Activated CD4-positive, alpha-beta T cell treated with anti-CD3 and anti-CD28 coated beads for 36 hours (primary cell): ENCODE results near the gene HIVEP3. TPM values are rescaled to one million over a fixed set of nuclear protein-coding genes. Genes with fewer than 3 reads are reported as not detected.

ENCODE experiments used
- ATAC-seq: fragments of 200-7000 bp; cut with Tn5 transposase; one replicate; pipeline ENCODE4 v1.10.0; 2021; ENCODE audit warnings: mild to moderate bottlenecking, moderate library complexity
- CTCF ChIA-PET: fragments of 350-600 bp; sonication (Branson Sonifier 250); formaldehyde crosslinking; loops from one replicate; lab custom pipeline; 2021; ENCODE audit warnings: antibody characterized with exemption; lab: Charles Lee
- POLR2A ChIA-PET: fragments of 350-600 bp; sonication (Branson Sonifier 250); formaldehyde crosslinking; loops from one replicate; lab custom pipeline; 2021; ENCODE audit warnings: antibody characterized with exemption, inconsistent platforms; lab: Charles Lee
- DNase-seq: peaks from one replicate; pipeline ENCODE4 v3.0.0-alpha.2; 2020
- H3K27ac Mint-ChIP-seq: one replicate; pipeline ENCODE4 v1.8.0; 2021; ENCODE audit warnings: mixed read lengths
- H3K27me3 Mint-ChIP-seq: one replicate; pipeline ENCODE4 v1.8.0; 2021; ENCODE audit warnings: mixed read lengths
- H3K36me3 Mint-ChIP-seq: one replicate; pipeline ENCODE4 v1.8.0; 2021; ENCODE audit warnings: low read depth, mixed read lengths
- H3K4me1 Mint-ChIP-seq: one replicate; pipeline ENCODE4 v1.8.0; 2021; ENCODE audit warnings: mixed read lengths
- H3K4me3 Mint-ChIP-seq: one replicate; pipeline ENCODE4 v1.8.0; 2021; ENCODE audit warnings: mild to moderate bottlenecking, moderate library complexity, mixed read lengths
- H3K9me3 Mint-ChIP-seq: one replicate; pipeline ENCODE4 v1.8.0; 2021; ENCODE audit warnings: low read depth, mixed read lengths
- intact Hi-C, 2 experiments: fragments of 100-400 bp; cut with DNase I in 1 of 2; cut with micrococcal nuclease in 1 of 2; formaldehyde crosslinking; loops; one replicate each; pipeline versions ENCODE4 v1.14.2 to v1.15.1; 2022 to 2024; cut with DNase I, micrococcal nuclease
- total RNA-seq, 2 experiments: library from RNA; stranded (reverse); gene quantifications; one replicate each; pipeline ENCODE4 v1.2.3, GENCODE V29; 2021

The HIVEP3 gene
- total RNA-seq, 2 experiments from 2014 or later = 29.4 to 39.6 TPM

DNA sequence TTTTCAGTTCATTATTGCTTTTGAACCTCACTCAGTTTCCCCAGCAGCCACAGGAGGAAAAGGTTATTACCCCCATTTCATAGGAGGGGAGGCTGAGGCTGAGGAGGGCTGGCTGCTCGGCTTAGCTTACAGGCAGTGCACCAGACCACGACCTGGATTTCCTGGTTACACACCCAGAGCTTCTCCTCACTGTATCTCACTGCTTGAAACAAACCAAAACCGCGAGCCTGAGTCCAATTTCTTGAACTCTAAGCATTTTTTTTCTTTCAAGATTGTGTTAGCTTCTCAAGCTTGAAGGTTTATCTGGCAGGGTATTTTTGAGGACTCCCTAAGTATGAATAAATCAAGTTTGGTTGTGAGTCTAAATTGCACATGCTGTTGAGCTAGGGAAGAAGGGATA lies 245.3 kb downstream of the HIVEP3 start:
- ATAC-seq (peak; percentile 71), DNase-seq (peak; percentile 68)
- POLR2A ChIA-PET = interaction anchor here (0.6 to 2.2 kb wide), 4 partner anchors 9 to 73 kb away, joined by 3 to 6 read pairs (median 3); no protein-coding TSS in a partner anchor
- H3K4me3 Mint-ChIP-seq = peak overlapping the region; percentile 50
- H3K4me1 Mint-ChIP-seq = peaks cover 91% of the 10 kb centered on the region
- peak overlapping the region; percentile 80 for H3K27ac Mint-ChIP-seq
- no peaks in the 10 kb centered on the region for H3K27me3 Mint-ChIP-seq
- intact Hi-C loops = loop anchor here in 1 of 2 experiments (1.0 kb wide), 1 partner anchor 34 kb away; no protein-coding TSS in a partner anchor
- no peaks in the 10 kb centered on the region for H3K9me3 Mint-ChIP-seq
- CTCF ChIA-PET = interaction anchor here (0.7 to 2.4 kb wide), 12 partner anchors 8 to 247 kb away, joined by 3 to 9 read pairs (median 4); no protein-coding TSS in a partner anchor
- no peaks in the 10 kb centered on the region for H3K36me3 Mint-ChIP-seq

DNA sequence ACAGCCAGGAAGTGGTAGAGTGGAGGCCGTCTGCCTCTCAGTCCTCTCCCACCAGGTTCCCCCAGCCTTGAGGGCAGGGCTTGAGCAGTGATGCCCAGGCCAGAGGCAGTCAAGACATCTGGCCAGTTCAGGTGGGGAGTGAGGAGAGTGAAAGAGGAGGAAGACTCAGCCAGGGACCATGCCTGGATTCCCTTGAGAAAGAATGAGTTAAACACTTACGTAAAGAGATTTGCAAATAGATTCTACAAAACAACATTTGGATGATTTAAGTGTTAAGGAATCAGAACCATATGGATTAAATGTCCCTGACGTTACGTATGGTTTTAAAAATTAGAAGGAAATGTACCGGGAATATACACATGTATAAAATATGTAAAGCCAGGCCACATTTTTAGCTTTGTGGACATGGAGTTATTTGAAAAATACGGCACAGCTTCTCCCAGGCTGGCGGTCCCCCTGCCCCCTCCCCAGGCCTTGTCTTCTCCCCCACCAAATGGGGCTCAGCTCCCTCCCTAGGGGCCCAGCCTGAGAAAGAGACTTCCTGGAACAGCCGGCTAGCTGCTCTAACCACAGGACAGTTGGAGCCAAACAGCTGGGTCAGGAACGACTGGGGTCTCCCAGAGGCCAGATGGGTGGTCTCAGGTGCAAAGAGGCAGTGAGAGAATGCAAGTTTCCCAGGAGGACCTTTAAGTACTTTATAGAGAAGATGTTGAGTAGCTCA lies 245.9 kb downstream of the HIVEP3 start:
- Mint-ChIP-seq H3K4me1 (peaks cover 92% of the 10 kb centered on the region), H3K36me3 (no peaks in the 10 kb centered on the region), H3K9me3 (no peaks in the 10 kb centered on the region), H3K27ac (peak overlapping the region; percentile 80), H3K4me3 (peak overlapping the region; percentile 50), H3K27me3 (no peaks in the 10 kb centered on the region)
- ATAC-seq (no peak), DNase-seq (no peak)
- ChIA-PET CTCF (interaction anchor here (0.5 to 2.4 kb wide), 12 partner anchors 8 to 247 kb away, joined by 3 to 9 read pairs (median 4); no protein-coding TSS in a partner anchor), POLR2A (interaction anchor here (0.6 to 2.2 kb wide), 4 partner anchors 9 to 73 kb away, joined by 3 to 6 read pairs (median 3); no protein-coding TSS in a partner anchor)
- intact Hi-C loops = loop anchor here in 1 of 2 experiments (1.0 kb wide), 1 partner anchor 34 kb away; no protein-coding TSS in a partner anchor

DNA sequence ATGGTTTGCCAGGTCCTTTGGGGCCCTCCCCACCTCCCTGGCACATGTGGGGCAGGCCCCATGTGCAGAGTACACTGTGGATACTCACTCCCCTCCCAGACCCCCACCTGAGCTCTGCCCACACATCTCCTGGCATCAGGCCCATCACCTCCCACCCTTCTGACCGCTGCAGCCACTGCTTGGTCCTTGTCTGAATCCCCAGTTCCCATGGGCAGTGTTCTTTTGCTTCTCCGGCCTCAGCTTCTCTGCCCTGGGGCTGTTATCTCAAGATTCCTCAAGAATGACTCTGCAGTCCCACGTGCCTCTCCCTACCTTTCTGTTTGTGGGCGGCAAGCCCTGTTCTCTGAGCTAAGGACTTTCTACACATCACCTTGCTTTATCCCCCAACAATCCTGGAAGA lies 246.5 kb downstream of the HIVEP3 start:
- ATAC-seq = no peak
- H3K4me3 Mint-ChIP-seq = peak overlapping the region; percentile 50
- no peaks in the 10 kb centered on the region for H3K9me3 Mint-ChIP-seq
- ChIA-PET CTCF (interaction anchor here (0.7 to 2.4 kb wide), 6 partner anchors 9 to 191 kb away, joined by 3 to 9 read pairs (median 4); no protein-coding TSS in a partner anchor), POLR2A (interaction anchor here (0.9 to 1.6 kb wide), 2 partner anchors 10 to 13 kb away, joined by 3 read pairs; no protein-coding TSS in a partner anchor)
- no peak for DNase-seq
- intact Hi-C loops = no loop called here
- H3K27ac Mint-ChIP-seq = peak overlapping the region; percentile 80
- peaks cover 92% of the 10 kb centered on the region for H3K4me1 Mint-ChIP-seq
- no peaks in the 10 kb centered on the region for H3K27me3 Mint-ChIP-seq
- H3K36me3 Mint-ChIP-seq = no peaks in the 10 kb centered on the region

DNA sequence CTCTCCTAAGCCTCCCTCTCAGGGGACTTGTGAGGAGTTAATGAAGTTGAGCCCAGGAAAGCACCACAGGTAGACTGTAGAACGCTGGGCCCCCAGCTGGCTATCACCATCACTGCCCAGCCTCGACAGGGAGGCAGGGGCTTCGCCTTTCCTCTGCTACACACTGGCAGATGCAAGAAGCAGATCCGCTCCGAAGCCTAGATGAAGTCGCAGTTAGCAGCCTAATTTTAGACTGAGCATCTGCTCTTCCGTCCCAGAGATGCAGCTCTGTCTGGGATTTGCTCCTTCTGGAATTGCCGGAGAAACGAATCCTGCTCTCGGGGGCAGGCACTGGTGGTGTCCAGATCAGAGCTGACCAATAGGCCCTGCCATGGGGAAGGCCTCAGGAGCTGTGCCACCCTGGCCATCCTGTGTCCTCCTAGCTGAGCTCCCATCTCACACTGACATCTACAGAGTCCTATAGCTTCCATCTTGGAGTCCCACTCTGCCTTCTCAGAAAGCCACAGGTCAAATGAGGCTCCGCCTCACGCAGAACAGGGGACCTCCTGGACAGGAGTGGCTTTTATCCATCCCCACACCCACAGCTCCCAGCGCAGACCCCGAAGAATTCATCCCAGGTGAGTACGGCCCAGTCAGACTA lies 247.5 kb downstream of the HIVEP3 start:
- DNase-seq (no peak), ATAC-seq (no peak)
- Mint-ChIP-seq H3K4me3 (peak overlapping the region; percentile 39), H3K36me3 (no peaks in the 10 kb centered on the region), H3K4me1 (peaks cover 94% of the 10 kb centered on the region), H3K27ac (peak overlapping the region; percentile 80), H3K27me3 (no peaks in the 10 kb centered on the region), H3K9me3 (no peaks in the 10 kb centered on the region)
- CTCF ChIA-PET = interaction anchor here (0.7 to 1.3 kb wide), 5 partner anchors 8 to 78 kb away, joined by 3 to 4 read pairs (median 3); no protein-coding TSS in a partner anchor
- POLR2A ChIA-PET = no interaction called here
- intact Hi-C loops = loop anchor here in 1 of 2 experiments (2.0 kb wide), 1 partner anchor 68 kb away; no protein-coding TSS in a partner anchor

DNA sequence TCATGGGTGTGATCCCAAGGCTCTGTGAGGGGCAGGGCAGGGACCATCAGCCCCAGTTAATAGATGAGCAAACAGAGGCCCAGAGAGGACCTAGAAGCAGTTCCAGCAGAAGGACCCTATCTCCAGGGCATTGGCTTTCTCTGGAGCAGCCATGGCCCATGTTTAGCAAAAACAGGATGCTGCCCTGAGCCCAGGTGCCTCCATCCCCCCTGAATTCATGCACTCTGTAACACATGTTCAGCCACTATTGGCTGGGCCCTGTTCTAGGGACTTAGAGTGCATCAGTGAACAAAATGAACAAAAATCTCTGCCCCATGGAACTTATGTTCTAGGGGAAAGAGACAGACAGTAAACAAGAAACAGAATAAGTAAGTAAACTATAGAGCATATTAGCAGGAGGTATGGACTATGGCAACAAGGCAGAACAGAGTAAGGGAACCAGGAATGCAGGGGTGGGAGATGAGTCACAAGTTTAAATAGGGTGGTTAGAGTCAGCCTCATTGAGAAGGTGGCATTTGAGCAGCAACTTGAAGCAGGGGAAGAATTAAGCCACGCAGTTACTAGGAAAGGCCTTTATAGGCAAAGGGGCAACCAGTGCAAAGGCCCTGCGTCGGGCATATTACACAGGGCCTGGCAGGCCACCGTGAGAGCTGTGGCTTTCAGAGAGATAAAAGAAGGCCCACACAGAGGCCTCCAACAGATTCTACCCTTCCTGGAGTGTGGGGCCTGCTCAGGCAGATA lies 248.3 kb downstream of the HIVEP3 start:
- intact Hi-C loops = loop anchor here in 1 of 2 experiments (2.0 kb wide), 1 partner anchor 68 kb away; no protein-coding TSS in a partner anchor
- no peaks in the 10 kb centered on the region for H3K36me3 Mint-ChIP-seq
- H3K4me1 Mint-ChIP-seq = peaks cover 99% of the 10 kb centered on the region
- no peaks in the 10 kb centered on the region for H3K9me3 Mint-ChIP-seq
- peak overlapping the region; percentile 80 for H3K27ac Mint-ChIP-seq
- DNase-seq (peak; percentile 52), ATAC-seq (peak; percentile 63)
- no peaks in the 10 kb centered on the region for H3K27me3 Mint-ChIP-seq
- H3K4me3 Mint-ChIP-seq = peak overlapping the region; percentile 4
- CTCF ChIA-PET = interaction anchor here (1.2 kb wide), 1 partner anchor 10 kb away, joined by 3 read pairs; no protein-coding TSS in a partner anchor
- POLR2A ChIA-PET = no interaction called here

DNA sequence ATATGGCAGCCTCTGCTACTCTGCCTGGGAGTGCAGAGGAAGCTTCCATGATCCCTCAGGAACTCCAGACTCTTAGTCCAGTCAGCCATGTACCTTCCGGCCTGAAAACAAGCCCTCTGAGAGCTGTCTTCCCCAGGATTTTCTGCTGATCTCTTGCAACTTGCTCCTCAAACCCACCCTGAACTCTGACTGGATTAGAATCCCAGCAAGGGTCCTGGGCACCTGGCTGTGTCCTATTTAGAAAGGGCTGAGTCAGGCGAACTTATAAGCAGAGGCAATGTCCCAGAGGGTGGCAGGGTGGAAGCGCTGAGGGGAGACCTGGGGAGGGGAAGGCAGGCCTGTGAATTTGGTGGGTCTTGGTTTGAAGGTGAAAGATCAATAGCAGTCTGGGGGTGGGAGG lies 249.8 kb downstream of the HIVEP3 start:
- CTCF ChIA-PET = interaction anchor here (1.2 to 1.6 kb wide), 3 partner anchors 9 to 86 kb away, joined by 3 read pairs; no protein-coding TSS in a partner anchor

DNA sequence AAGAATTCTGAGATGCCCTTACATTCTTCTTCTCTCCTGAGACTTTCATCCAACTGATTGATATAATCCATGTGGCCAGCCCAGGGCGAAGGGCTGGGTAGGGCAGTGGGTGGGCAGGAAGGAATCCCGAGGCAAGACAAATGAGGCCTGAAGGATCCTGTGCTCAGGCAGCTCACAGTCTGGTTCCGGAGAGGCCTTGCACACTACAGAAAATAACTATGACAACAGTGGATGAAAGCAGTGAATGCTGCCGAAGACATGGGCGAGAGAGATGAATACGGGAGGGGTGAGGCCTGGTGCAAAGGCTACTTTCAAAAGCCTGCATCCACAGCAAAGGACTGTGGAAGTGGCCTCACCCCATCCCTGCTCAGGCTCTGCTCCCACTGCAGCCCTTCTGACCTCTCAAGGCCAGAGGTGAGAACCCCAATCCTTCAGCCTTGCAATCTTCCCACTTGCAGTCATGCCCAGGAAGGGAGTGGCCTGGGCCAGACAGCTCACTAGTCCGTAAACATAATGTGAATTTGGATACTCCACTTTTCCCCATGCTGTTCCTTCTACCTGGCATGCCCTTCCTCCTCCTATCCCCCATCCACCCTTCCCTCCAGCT lies 250.6 kb downstream of the HIVEP3 start:
- intact Hi-C loops = loop anchor here in 1 of 2 experiments (10.0 kb wide), 2 partner anchors 227 to 1017 kb away; partner anchors contain the start of gene YBX1
- POLR2A ChIA-PET = no interaction called here
- Mint-ChIP-seq H3K36me3 (no peaks in the 10 kb centered on the region), H3K4me3 (no peak overlapping the region), H3K27me3 (no peaks in the 10 kb centered on the region), H3K9me3 (no peaks in the 10 kb centered on the region), H3K4me1 (peaks cover 98% of the 10 kb centered on the region), H3K27ac (peak overlapping the region; percentile 58)
- no peak for DNase-seq
- CTCF ChIA-PET = interaction anchor here (1.3 to 1.6 kb wide), 5 partner anchors 8 to 89 kb away, joined by 3 to 5 read pairs (median 3); no protein-coding TSS in a partner anchor
- ATAC-seq = no peak

More for the DNA sequence above, 249.8 kb downstream of the HIVEP3 start:
- Mint-ChIP-seq H3K27me3 (no peaks in the 10 kb centered on the region), H3K27ac (peak overlapping the region; percentile 67), H3K4me3 (no peak overlapping the region), H3K9me3 (no peaks in the 10 kb centered on the region), H3K36me3 (no peaks in the 10 kb centered on the region), H3K4me1 (peaks cover 98% of the 10 kb centered on the region)
- ATAC-seq (no peak), DNase-seq (no peak)
- POLR2A ChIA-PET = no interaction called here
- intact Hi-C loops = loop anchor here in 1 of 2 experiments (10.0 kb wide), 2 partner anchors 226 to 1016 kb away; partner anchors contain the start of gene YBX1

DNA sequence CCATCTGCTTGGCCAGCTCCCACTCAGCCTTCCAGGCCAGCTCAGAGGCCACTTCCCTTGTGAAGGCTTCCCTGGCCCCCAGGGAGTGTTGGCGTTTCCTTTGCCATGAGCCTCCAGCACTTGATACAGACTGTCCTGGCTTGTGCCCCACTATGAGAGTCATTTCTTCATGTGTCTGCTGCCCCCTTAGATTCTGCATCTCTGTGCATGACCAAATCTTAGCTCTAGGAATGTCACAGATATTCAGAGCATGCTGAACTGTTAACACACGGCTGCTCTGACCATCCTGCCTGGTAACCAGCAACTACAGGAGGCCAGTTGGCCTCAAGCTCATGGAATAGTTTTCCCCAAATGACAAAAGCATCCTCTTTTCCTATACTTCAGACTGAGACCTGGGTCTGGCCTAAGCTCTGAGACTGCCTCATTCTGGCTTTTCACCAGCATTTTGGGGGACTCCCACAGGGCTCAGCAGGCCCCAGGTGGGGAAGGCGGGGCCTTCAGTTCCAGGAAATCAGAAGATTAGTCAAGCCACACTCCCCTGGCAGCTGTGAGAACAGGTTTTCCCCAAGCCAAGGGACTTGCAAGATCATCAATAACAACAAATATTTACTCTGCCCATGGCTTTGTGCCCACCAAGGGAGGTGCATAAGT lies 251.6 kb downstream of the HIVEP3 start:
- ATAC-seq (peak; percentile 70), DNase-seq (peak; percentile 87)
- no peaks in the 10 kb centered on the region for H3K36me3 Mint-ChIP-seq
- H3K27ac Mint-ChIP-seq = peak overlapping the region; percentile 89
- CTCF ChIA-PET = interaction anchor here (0.7 to 1.6 kb wide), 4 partner anchors 8 to 88 kb away, joined by 3 to 5 read pairs (median 3); no protein-coding TSS in a partner anchor
- peak overlapping the region; percentile 11 for H3K4me3 Mint-ChIP-seq
- intact Hi-C loops = loop anchor here in 1 of 2 experiments (10.0 kb wide), 2 partner anchors 228 to 1018 kb away; partner anchors contain the start of gene YBX1
- peaks cover 91% of the 10 kb centered on the region for H3K4me1 Mint-ChIP-seq
- POLR2A ChIA-PET = interaction anchor here (0.7 kb wide), 1 partner anchor 44 kb away, joined by 3 read pairs; no protein-coding TSS in a partner anchor
- H3K9me3 Mint-ChIP-seq = no peaks in the 10 kb centered on the region
- H3K27me3 Mint-ChIP-seq = no peaks in the 10 kb centered on the region

DNA sequence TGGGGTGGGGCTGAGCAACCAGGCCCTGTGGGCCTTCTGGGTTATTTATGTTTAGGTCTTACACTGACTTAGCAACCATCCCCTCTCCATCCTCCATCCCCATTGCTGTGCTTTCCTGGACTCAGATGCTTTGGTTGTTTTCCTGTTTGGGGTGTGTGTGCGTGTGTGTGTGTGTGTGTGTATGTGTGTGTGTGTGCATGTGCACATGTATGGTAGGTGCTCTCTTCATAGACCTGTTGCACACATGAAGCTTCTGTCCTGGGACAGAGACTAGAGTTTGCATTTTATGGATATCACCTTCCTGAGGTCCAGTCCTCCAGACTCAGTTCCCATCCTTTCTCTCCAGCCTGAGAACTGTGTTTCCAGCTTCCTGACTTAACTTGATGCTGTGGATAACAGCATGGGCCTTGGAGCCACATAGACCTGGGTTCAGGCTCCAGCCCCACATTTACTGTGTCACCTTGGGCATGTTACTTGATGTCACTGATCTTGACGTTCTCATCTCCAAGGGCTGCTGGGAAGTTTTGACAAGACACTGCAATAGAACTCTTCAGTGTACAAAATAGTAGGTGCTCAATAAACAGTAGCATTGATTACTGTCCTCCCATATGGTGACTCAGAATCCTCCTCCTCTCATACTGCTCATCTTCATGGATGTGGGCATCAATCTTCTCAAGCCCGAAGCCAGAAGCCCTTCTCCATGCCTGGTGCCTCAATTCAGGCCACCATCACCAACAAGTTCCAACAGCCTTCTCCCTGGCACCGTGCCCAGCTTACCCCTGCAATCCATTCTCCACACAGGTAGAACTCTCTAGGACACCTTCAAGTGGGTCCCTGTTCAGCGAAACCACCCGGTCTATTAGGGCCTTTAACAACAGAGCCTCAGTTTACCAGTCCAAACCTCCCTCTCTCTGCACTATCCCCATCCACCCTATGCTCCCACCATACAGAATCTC lies 252.5 kb downstream of the HIVEP3 start:
- intact Hi-C loops = loop anchor here in 1 of 2 experiments (10.0 kb wide), 2 partner anchors 229 to 1019 kb away; partner anchors contain the start of gene YBX1
- peaks cover under 1% of the 10 kb centered on the region for H3K36me3 Mint-ChIP-seq
- CTCF ChIA-PET = interaction anchor here (0.7 to 1.6 kb wide), 5 partner anchors 7 to 96 kb away, joined by 3 to 6 read pairs (median 3); no protein-coding TSS in a partner anchor
- H3K27ac Mint-ChIP-seq = peak overlapping the region; percentile 89
- peaks cover 82% of the 10 kb centered on the region for H3K4me1 Mint-ChIP-seq
- H3K27me3 Mint-ChIP-seq = no peaks in the 10 kb centered on the region
- no peaks in the 10 kb centered on the region for H3K9me3 Mint-ChIP-seq
- DNase-seq = no peak
- no peak overlapping the region for H3K4me3 Mint-ChIP-seq
- POLR2A ChIA-PET = no interaction called here
- no peak for ATAC-seq
